ENCODE data around the gene ZNF132.
A peak's percentile ranks its signal among the peaks of the same experiment; 100 is the strongest.

Gene ZNF132

DNA sequence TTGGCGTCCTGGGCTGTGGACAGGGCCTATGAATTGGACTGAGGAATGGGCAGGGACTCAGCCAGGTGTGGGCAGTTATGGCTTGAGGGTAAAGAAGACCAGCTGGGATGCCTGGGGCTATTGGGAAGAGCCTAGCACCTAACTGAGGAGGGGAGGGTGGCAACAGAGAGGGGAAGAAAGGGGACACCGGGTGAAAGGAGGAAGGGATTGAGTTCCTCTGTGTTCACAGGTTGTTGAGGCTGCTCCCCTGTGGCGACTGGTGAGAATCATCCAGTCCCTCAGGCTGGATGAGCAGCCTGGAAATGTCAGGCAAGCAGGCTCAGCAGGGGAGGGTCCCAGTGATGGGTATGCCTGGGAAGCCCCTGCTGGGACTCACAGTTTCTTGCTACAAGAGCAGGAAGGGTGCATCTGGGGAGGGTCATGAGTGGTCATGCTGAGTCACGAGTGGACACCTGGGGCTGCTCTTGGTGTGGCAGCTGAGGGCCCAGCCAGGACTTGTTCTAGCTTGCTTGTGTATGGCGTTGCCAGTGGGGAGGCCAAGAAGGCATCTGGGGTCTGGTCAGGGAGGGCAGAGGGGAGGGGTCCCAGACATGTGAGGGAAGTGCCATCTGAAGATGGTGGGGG, 28.4 kb upstream of the ZNF132 start (continued):
- TF ChIP-seq, protein P1, sequence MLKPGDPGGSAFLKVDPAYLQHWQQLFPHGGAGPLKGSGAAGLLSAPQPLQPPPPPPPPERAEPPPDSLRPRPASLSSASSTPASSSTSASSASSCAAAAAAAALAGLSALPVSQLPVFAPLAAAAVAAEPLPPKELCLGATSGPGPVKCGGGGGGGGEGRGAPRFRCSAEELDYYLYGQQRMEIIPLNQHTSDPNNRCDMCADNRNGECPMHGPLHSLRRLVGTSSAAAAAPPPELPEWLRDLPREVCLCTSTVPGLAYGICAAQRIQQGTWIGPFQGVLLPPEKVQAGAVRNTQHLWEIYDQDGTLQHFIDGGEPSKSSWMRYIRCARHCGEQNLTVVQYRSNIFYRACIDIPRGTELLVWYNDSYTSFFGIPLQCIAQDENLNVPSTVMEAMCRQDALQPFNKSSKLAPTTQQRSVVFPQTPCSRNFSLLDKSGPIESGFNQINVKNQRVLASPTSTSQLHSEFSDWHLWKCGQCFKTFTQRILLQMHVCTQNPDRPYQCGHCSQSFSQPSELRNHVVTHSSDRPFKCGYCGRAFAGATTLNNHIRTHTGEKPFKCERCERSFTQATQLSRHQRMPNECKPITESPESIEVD (tag by site-specific recombination; IDR thresholded peaks at IDR 0.05) = no peak
- TF ChIP-seq, protein P2, sequence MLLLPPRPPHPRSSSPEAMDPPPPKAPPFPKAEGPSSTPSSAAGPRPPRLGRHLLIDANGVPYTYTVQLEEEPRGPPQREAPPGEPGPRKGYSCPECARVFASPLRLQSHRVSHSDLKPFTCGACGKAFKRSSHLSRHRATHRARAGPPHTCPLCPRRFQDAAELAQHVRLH (tag by site-specific recombination; IDR thresholded peaks at IDR 0.05) = no peak
- TF ChIP-seq GLIS1 (tag by site-specific recombination; IDR thresholded peaks at IDR 0.05) (peak; percentile 18; the same call in 1 of the 2 replicates), ZNF600 (tag by site-specific recombination; IDR thresholded peaks at IDR 0.05) (no peak), SP3 (tag by site-specific recombination; IDR thresholded peaks at IDR 0.05) (no peak), ZNF48 (tag by site-specific recombination; IDR thresholded peaks at IDR 0.05) (no peak), SCRT2 (tag by site-specific recombination; IDR thresholded peaks at IDR 0.05) (peak; percentile 62; the same call in 1 of the 2 replicates), ZEB2 (tag by site-specific recombination; IDR thresholded peaks at IDR 0.05) (no peak), HOXA7 (CRISPR knock-in tag; IDR thresholded peaks at IDR 0.05; ENCODE audit: borderline replicate concordance) (no peak), ZNF76 (tag by site-specific recombination; IDR thresholded peaks at IDR 0.05; ENCODE audit: borderline replicate concordance, low read depth) (no peak), ZBTB1 (tag by site-specific recombination; IDR thresholded peaks at IDR 0.05) (no peak), RBAK (tag by site-specific recombination; IDR thresholded peaks at IDR 0.05) (no peak), ZNF623 (tag by site-specific recombination; IDR thresholded peaks at IDR 0.05) (no peak), ZNF561 (tag by site-specific recombination; IDR thresholded peaks at IDR 0.05; ENCODE audit: borderline replicate concordance) (no peak), ZNF146 (tag by site-specific recombination; IDR thresholded peaks at IDR 0.05) (no peak), ZNF341 (tag by site-specific recombination; IDR thresholded peaks at IDR 0.05; ENCODE audit: low read depth) (peak; percentile 64), KLF8 (tag by site-specific recombination; IDR thresholded peaks at IDR 0.05) (no peak), ZNF510 (tag by site-specific recombination; IDR thresholded peaks at IDR 0.05; ENCODE audit: insufficient replicate concordance) (no peak), ZNF175 (tag by site-specific recombination; IDR thresholded peaks at IDR 0.05) (no peak), ZIC2 (tag by site-specific recombination; IDR thresholded peaks at IDR 0.05) (peak; percentile 99), OSR2 (tag by site-specific recombination; IDR thresholded peaks at IDR 0.05) (no peak), ZNF10 (tag by site-specific recombination; IDR thresholded peaks at IDR 0.05) (no peak), PRDM1 (tag by site-specific recombination; IDR thresholded peaks at IDR 0.05) (peak; percentile 80), SCRT1 (tag by site-specific recombination; IDR thresholded peaks at IDR 0.05; ENCODE audit: borderline replicate concordance) (no peak), HOXC10 (CRISPR knock-in tag; IDR thresholded peaks at IDR 0.05) (no peak)
- TF ChIP-seq, protein P3, sequence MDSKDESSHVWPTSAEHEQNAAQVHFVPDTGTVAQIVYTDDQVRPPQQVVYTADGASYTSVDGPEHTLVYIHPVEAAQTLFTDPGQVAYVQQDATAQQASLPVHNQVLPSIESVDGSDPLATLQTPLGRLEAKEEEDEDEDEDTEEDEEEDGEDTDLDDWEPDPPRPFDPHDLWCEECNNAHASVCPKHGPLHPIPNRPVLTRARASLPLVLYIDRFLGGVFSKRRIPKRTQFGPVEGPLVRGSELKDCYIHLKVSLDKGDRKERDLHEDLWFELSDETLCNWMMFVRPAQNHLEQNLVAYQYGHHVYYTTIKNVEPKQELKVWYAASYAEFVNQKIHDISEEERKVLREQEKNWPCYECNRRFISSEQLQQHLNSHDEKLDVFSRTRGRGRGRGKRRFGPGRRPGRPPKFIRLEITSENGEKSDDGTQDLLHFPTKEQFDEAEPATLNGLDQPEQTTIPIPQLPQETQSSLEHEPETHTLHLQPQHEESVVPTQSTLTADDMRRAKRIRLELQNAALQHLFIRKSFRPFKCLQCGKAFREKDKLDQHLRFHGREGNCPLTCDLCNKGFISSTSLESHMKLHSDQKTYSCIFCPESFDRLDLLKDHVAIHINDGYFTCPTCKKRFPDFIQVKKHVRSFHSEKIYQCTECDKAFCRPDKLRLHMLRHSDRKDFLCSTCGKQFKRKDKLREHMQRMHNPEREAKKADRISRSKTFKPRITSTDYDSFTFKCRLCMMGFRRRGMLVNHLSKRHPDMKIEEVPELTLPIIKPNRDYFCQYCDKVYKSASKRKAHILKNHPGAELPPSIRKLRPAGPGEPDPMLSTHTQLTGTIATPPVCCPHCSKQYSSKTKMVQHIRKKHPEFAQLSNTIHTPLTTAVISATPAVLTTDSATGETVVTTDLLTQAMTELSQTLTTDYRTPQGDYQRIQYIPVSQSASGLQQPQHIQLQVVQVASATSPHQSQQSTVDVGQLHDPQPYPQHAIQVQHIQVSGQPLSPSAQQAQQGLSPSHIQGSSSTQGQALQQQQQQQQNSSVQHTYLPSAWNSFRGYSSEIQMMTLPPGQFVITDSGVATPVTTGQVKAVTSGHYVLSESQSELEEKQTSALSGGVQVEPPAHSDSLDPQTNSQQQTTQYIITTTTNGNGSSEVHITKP (tag by site-specific recombination; IDR thresholded peaks at IDR 0.05) = no peak
- TF ChIP-seq, protein P4, sequence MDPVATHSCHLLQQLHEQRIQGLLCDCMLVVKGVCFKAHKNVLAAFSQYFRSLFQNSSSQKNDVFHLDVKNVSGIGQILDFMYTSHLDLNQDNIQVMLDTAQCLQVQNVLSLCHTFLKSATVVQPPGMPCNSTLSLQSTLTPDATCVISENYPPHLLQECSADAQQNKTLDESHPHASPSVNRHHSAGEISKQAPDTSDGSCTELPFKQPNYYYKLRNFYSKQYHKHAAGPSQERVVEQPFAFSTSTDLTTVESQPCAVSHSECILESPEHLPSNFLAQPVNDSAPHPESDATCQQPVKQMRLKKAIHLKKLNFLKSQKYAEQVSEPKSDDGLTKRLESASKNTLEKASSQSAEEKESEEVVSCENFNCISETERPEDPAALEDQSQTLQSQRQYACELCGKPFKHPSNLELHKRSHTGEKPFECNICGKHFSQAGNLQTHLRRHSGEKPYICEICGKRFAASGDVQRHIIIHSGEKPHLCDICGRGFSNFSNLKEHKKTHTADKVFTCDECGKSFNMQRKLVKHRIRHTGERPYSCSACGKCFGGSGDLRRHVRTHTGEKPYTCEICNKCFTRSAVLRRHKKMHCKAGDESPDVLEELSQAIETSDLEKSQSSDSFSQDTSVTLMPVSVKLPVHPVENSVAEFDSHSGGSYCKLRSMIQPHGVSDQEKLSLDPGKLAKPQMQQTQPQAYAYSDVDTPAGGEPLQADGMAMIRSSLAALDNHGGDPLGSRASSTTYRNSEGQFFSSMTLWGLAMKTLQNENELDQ (tag by site-specific recombination; IDR thresholded peaks at IDR 0.05; ENCODE audit: low read depth) = no peak
- TF ChIP-seq, protein P5, sequence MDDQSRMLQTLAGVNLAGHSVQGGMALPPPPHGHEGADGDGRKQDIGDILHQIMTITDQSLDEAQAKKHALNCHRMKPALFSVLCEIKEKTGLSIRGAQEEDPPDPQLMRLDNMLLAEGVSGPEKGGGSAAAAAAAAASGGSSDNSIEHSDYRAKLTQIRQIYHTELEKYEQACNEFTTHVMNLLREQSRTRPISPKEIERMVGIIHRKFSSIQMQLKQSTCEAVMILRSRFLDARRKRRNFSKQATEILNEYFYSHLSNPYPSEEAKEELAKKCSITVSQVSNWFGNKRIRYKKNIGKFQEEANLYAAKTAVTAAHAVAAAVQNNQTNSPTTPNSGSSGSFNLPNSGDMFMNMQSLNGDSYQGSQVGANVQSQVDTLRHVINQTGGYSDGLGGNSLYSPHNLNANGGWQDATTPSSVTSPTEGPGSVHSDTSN (CRISPR knock-in tag; IDR thresholded peaks at IDR 0.05) = no peak
- TF ChIP-seq, protein P6, sequence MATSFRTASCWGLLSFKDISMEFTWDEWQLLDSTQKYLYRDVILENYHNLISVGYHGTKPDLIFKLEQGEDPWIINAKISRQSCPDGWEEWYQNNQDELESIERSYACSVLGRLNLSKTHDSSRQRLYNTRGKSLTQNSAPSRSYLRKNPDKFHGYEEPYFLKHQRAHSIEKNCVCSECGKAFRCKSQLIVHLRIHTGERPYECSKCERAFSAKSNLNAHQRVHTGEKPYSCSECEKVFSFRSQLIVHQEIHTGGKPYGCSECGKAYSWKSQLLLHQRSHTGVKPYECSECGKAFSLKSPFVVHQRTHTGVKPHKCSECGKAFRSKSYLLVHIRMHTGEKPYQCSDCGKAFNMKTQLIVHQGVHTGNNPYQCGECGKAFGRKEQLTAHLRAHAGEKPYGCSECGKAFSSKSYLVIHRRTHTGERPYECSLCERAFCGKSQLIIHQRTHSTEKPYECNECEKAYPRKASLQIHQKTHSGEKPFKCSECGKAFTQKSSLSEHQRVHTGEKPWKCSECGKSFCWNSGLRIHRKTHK (tag by site-specific recombination; IDR thresholded peaks at IDR 0.05) = no peak
- TF ChIP-seq, protein P7, sequence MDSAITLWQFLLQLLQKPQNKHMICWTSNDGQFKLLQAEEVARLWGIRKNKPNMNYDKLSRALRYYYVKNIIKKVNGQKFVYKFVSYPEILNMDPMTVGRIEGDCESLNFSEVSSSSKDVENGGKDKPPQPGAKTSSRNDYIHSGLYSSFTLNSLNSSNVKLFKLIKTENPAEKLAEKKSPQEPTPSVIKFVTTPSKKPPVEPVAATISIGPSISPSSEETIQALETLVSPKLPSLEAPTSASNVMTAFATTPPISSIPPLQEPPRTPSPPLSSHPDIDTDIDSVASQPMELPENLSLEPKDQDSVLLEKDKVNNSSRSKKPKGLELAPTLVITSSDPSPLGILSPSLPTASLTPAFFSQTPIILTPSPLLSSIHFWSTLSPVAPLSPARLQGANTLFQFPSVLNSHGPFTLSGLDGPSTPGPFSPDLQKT (IDR thresholded peaks at IDR 0.05; ENCODE audit: borderline replicate concordance, low read depth, low read length) = no peak
